HG03159 (cell line): ENCODE data around the gene RNF14.

Experiments used
- ATAC-seq: cut with Tn5 transposase; IDR thresholded peaks from one replicate; pipeline ENCODE4 v1.9.1; 2021; ENCODE audit warnings: mild to moderate bottlenecking, moderate library complexity; ENCODE audit not compliant: unreplicated experiment

The RNF14 gene

GRCh38 chr5:141947316-141947715 lies 21.6 kb upstream of the RNF14 start:
- no peak for ATAC-seq

- no peak for ATAC-seq
These were observed 20.1 kb upstream of the RNF14 start for GRCh38 chr5:141948812-141949211.

- no peak for ATAC-seq
These were observed 19.4 kb upstream of the RNF14 start for GRCh38 chr5:141949511-141949910.

GRCh38 chr5:141950207-141951005 lies 18.5 kb upstream of the RNF14 start:
- ATAC-seq = no peak

- peak; percentile 95 for ATAC-seq
These were observed 17.5 kb upstream of the RNF14 start for GRCh38 chr5:141951332-141951781.

- no peak for ATAC-seq
These were observed 16.9 kb upstream of the RNF14 start for GRCh38 chr5:141952020-141952419.

GRCh38 chr5:141954194-141954593 lies 14.7 kb upstream of the RNF14 start:
- no peak for ATAC-seq

- no peak for ATAC-seq
These were observed 11.4 kb upstream of the RNF14 start for GRCh38 chr5:141957367-141957996.

GRCh38 chr5:141958113-141958512 lies 10.8 kb upstream of the RNF14 start, which contains the start of gene PCDH12:
Gene PCDH12, minus strand, starts transcription at chr5:141958202. Its CDS starts 351 bp downstream, at chr5:141957851.
- no peak for ATAC-seq

GRCh38 chr5:141958546-141959172 lies 10.2 kb upstream of the RNF14 start:
- no peak for ATAC-seq

GRCh38 chr5:141960018-141960417 lies 8.9 kb upstream of the RNF14 start:
- no peak for ATAC-seq

GRCh38 chr5:141960449-141961323 lies 8.2 kb upstream of the RNF14 start:
- peak; percentile 94 for ATAC-seq

GRCh38 chr5:141961466-141961865 lies 7.4 kb upstream of the RNF14 start:
- ATAC-seq = no peak

- ATAC-seq = no peak
These were observed 5.2 kb upstream of the RNF14 start for GRCh38 chr5:141963701-141964100.

- no peak for ATAC-seq
These were observed 3.8 kb upstream of the RNF14 start for GRCh38 chr5:141965071-141965470.

GRCh38 chr5:141966275-141966962 lies 2.5 kb upstream of the RNF14 start:
- no peak for ATAC-seq

GRCh38 chr5:141966963-141967333 lies 2.0 kb upstream of the RNF14 start:
- no peak for ATAC-seq

GRCh38 chr5:141969783-141970771 lies 1.2 kb downstream of the RNF14 start:
- ATAC-seq = peak; percentile 49
